GM12874 (cell line): ENCODE measurements around the gene TNFAIP6.
A peak's percentile ranks its signal among the peaks of the same experiment; 100 is the strongest.

Experiments used
- CTCF ChIP-seq: IDR thresholded peaks from 2 replicates; pipeline ENCODE4 v1.5.1; 2011; ENCODE audit warnings: low read depth, mild to moderate bottlenecking, control low read depth, low read length, moderate library complexity; ENCODE audit not compliant: insufficient read depth

Gene TNFAIP6

GRCh38 chr2:151408788-151409600 lies 51.6 kb downstream of the TNFAIP6 start:
- no peak for TF ChIP-seq CTCF

- TF ChIP-seq CTCF = peak; percentile 68
Observed at GRCh38 chr2:151409601-151410484, 52.5 kb downstream of the TNFAIP6 start, which contains the start of gene RIF1. TSS of gene RIF1 (plus strand) at chr2:151409902. CDS start at chr2:151410424, 522 bp downstream.

- TF ChIP-seq CTCF = peak; percentile 21; the same call in 1 of the 2 replicates
Observed at GRCh38 chr2:151410485-151410834, 53.1 kb downstream of the TNFAIP6 start.

GRCh38 chr2:151417650-151418049 lies 60.3 kb downstream of the TNFAIP6 start:
- TF ChIP-seq CTCF = no peak

GRCh38 chr2:151422917-151423439 lies 65.6 kb downstream of the TNFAIP6 start:
- no peak for TF ChIP-seq CTCF

GRCh38 chr2:151423760-151424159 lies 66.4 kb downstream of the TNFAIP6 start:
- TF ChIP-seq CTCF = no peak
